ENCODE results near the gene TMEM252.

Gene TMEM252

GRCh38 chr9:68536876-68537615 lies 3.6 kb downstream of the TMEM252 start:
- H3K9me3 ChIP-seq (replicated peaks; ENCODE audit: low read length): no peaks in the 10 kb centered on the region
- no peaks in the 10 kb centered on the region for H3K4me1 ChIP-seq (ENCODE audit: control insufficient read depth, insufficient read depth, low read length)
- no peak overlapping the region for H3K4me3 ChIP-seq (ENCODE audit: low read length)
- no peak overlapping the region for H3K9ac ChIP-seq (ENCODE audit: low read depth, low read length)
- H3K27me3 ChIP-seq (ENCODE audit: control insufficient read depth, insufficient read depth, low read length): peaks cover 3% of the 10 kb centered on the region
- no peaks in the 10 kb centered on the region for H3K36me3 ChIP-seq (ENCODE audit: insufficient read depth, low read length)
- no peak overlapping the region for H3K4me2 ChIP-seq (ENCODE audit: low read length)

- Histone ChIP-seq H3K4me2 (ENCODE audit: low read length) (no peak overlapping the region), H3K36me3 (ENCODE audit: insufficient read depth, low read length) (no peaks in the 10 kb centered on the region)
Measured at GRCh38 chr9:68533678-68534077, 7.0 kb downstream of the TMEM252 start.

GRCh38 chr9:68532131-68532530 lies 8.6 kb downstream of the TMEM252 start:
- H3K4me3 ChIP-seq (ENCODE audit: low read length): no peak overlapping the region
- no peaks in the 10 kb centered on the region for H3K27me3 ChIP-seq (ENCODE audit: control insufficient read depth, insufficient read depth, low read length)

More at GRCh38 chr9:68533678-68534077, 7.0 kb downstream of the TMEM252 start:
- Histone ChIP-seq H3K4me3 (ENCODE audit: low read length) (no peak overlapping the region), H3K9ac (ENCODE audit: low read depth, low read length) (no peak overlapping the region), H3K4me1 (ENCODE audit: control insufficient read depth, insufficient read depth, low read length) (no peaks in the 10 kb centered on the region), H3K27me3 (ENCODE audit: control insufficient read depth, insufficient read depth, low read length) (no peaks in the 10 kb centered on the region), H3K9me3 (replicated peaks; ENCODE audit: low read length) (no peaks in the 10 kb centered on the region)

DNA sequence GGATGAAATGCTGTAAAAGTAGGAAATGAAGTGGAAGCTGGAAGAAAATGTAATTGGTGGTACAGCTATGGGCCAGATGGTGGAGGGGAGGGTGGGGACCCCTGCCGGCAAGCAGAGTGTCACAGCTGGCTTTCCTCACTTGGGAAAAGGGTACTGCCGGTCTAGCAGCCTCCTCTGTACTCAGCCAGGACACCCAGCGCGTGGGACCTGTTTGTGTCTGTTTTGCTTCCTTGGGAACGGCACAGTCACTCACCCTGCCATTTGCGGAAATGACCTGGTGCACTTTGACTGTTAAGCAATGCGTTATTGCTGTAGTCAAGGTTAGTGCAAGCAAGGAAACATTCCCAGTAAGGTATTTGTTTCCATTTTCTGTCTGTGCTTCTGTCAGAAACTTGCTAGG lies 10.1 kb downstream of the TMEM252 start:
- Histone ChIP-seq H3K4me1 (ENCODE audit: control insufficient read depth, insufficient read depth, low read length) (no peaks in the 10 kb centered on the region), H3K27me3 (ENCODE audit: control insufficient read depth, insufficient read depth, low read length) (no peaks in the 10 kb centered on the region), H3K9ac (ENCODE audit: low read depth, low read length) (no peak overlapping the region), H3K9me3 (replicated peaks; ENCODE audit: low read length) (no peaks in the 10 kb centered on the region), H3K36me3 (ENCODE audit: insufficient read depth, low read length) (no peaks in the 10 kb centered on the region), H3K4me2 (ENCODE audit: low read length) (no peak overlapping the region), H3K4me3 (ENCODE audit: low read length) (no peak overlapping the region)

More at GRCh38 chr9:68532131-68532530, 8.6 kb downstream of the TMEM252 start:
- no peaks in the 10 kb centered on the region for H3K4me1 ChIP-seq (ENCODE audit: control insufficient read depth, insufficient read depth, low read length)
- H3K9ac ChIP-seq (ENCODE audit: low read depth, low read length): no peak overlapping the region
- H3K36me3 ChIP-seq (ENCODE audit: insufficient read depth, low read length): no peaks in the 10 kb centered on the region
- H3K4me2 ChIP-seq (ENCODE audit: low read length): no peak overlapping the region
- no peaks in the 10 kb centered on the region for H3K9me3 ChIP-seq (replicated peaks; ENCODE audit: low read length)

- Histone ChIP-seq H3K4me1 (ENCODE audit: control insufficient read depth, insufficient read depth, low read length) (no peaks in the 10 kb centered on the region), H3K9ac (ENCODE audit: low read depth, low read length) (no peak overlapping the region), H3K36me3 (ENCODE audit: insufficient read depth, low read length) (no peaks in the 10 kb centered on the region), H3K4me2 (ENCODE audit: low read length) (no peak overlapping the region), H3K9me3 (replicated peaks; ENCODE audit: low read length) (no peaks in the 10 kb centered on the region), H3K27me3 (ENCODE audit: control insufficient read depth, insufficient read depth, low read length) (no peaks in the 10 kb centered on the region), H3K4me3 (ENCODE audit: low read length) (no peak overlapping the region)
Measured at GRCh38 chr9:68523367-68523936, 17.2 kb downstream of the TMEM252 start.

- Histone ChIP-seq H3K4me2 (ENCODE audit: low read length) (no peak overlapping the region), H3K9me3 (replicated peaks; ENCODE audit: low read length) (no peaks in the 10 kb centered on the region), H3K9ac (ENCODE audit: low read depth, low read length) (no peak overlapping the region), H3K4me1 (ENCODE audit: control insufficient read depth, insufficient read depth, low read length) (no peaks in the 10 kb centered on the region), H3K4me3 (ENCODE audit: low read length) (no peak overlapping the region), H3K36me3 (ENCODE audit: insufficient read depth, low read length) (no peaks in the 10 kb centered on the region), H3K27me3 (ENCODE audit: control insufficient read depth, insufficient read depth, low read length) (no peaks in the 10 kb centered on the region)
Measured at GRCh38 chr9:68522954-68523353, 17.7 kb downstream of the TMEM252 start.

DNA sequence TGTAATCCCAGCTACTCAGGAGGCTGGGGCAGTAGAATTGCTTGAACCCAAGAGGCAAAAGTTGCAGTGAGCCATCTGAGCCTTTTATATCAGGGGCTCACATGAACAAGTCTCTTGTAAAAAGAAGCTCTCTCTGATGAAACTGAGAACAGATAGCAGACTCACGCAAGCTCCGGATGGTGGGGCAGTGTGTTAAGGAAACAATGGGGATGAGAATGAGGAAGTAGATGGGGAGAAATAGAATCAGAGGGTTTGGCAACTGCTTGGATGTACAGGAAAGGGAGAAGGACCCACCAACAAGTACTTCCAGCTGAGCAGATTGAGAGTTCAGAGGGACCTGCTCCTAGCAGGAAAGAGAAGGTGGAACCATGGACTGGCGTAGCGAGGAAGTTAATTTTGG lies 18.6 kb downstream of the TMEM252 start:
- Histone ChIP-seq H3K4me2 (ENCODE audit: low read length) (no peak overlapping the region), H3K4me3 (ENCODE audit: low read length) (no peak overlapping the region), H3K27me3 (ENCODE audit: control insufficient read depth, insufficient read depth, low read length) (no peaks in the 10 kb centered on the region), H3K36me3 (ENCODE audit: insufficient read depth, low read length) (no peaks in the 10 kb centered on the region), H3K9me3 (replicated peaks; ENCODE audit: low read length) (no peaks in the 10 kb centered on the region), H3K4me1 (ENCODE audit: control insufficient read depth, insufficient read depth, low read length) (no peaks in the 10 kb centered on the region), H3K9ac (ENCODE audit: low read depth, low read length) (no peak overlapping the region)

GRCh38 chr9:68515326-68516017 lies 25.2 kb downstream of the TMEM252 start:
- H3K27me3 ChIP-seq (ENCODE audit: control insufficient read depth, insufficient read depth, low read length): no peaks in the 10 kb centered on the region
- H3K4me3 ChIP-seq (ENCODE audit: low read length): no peak overlapping the region
- H3K9ac ChIP-seq (ENCODE audit: low read depth, low read length): no peak overlapping the region
- no peak overlapping the region for H3K4me2 ChIP-seq (ENCODE audit: low read length)
- no peaks in the 10 kb centered on the region for H3K9me3 ChIP-seq (replicated peaks; ENCODE audit: low read length)
- H3K36me3 ChIP-seq (ENCODE audit: insufficient read depth, low read length): no peaks in the 10 kb centered on the region
- H3K4me1 ChIP-seq (ENCODE audit: control insufficient read depth, insufficient read depth, low read length): no peaks in the 10 kb centered on the region

DNA sequence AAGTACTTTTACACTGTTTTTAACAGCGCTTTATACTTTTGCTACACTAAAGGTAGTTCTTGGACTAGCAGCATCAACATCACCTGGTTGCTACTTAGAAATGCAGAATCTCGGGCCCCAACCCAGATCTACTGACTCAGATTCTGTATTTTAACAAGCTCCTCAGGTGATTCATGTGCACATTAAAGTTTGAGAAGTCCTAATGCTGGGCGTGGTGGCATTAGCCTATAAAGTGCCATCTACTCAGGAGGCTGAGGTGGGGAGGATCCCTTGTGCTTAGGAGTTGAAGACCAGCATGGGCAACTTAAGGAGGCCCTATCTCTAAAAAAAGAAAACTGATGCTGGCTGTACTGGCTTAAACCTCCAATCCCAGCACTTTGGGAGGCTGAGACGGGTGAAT lies 26.7 kb downstream of the TMEM252 start:
- no peak overlapping the region for H3K4me3 ChIP-seq (ENCODE audit: low read length)
- no peak overlapping the region for H3K9ac ChIP-seq (ENCODE audit: low read depth, low read length)
- H3K27me3 ChIP-seq (ENCODE audit: control insufficient read depth, insufficient read depth, low read length): no peaks in the 10 kb centered on the region
- H3K4me1 ChIP-seq (ENCODE audit: control insufficient read depth, insufficient read depth, low read length): no peaks in the 10 kb centered on the region
- no peak overlapping the region for H3K4me2 ChIP-seq (ENCODE audit: low read length)
- no peaks in the 10 kb centered on the region for H3K36me3 ChIP-seq (ENCODE audit: insufficient read depth, low read length)
- H3K9me3 ChIP-seq (replicated peaks; ENCODE audit: low read length): no peaks in the 10 kb centered on the region

- H3K27me3 ChIP-seq (ENCODE audit: control insufficient read depth, insufficient read depth, low read length): no peaks in the 10 kb centered on the region
- H3K4me3 ChIP-seq (ENCODE audit: low read length): no peak overlapping the region
- no peak overlapping the region for H3K4me2 ChIP-seq (ENCODE audit: low read length)
- no peaks in the 10 kb centered on the region for H3K36me3 ChIP-seq (ENCODE audit: insufficient read depth, low read length)
- H3K9ac ChIP-seq (ENCODE audit: low read depth, low read length): no peak overlapping the region
- H3K9me3 ChIP-seq (replicated peaks; ENCODE audit: low read length): no peaks in the 10 kb centered on the region
- H3K4me1 ChIP-seq (ENCODE audit: control insufficient read depth, insufficient read depth, low read length): no peaks in the 10 kb centered on the region
Measured at GRCh38 chr9:68513385-68513784, 27.3 kb downstream of the TMEM252 start.

GRCh38 chr9:68509689-68510088 lies 31.0 kb downstream of the TMEM252 start:
- Histone ChIP-seq H3K36me3 (ENCODE audit: insufficient read depth, low read length) (no peaks in the 10 kb centered on the region), H3K4me1 (ENCODE audit: control insufficient read depth, insufficient read depth, low read length) (no peaks in the 10 kb centered on the region), H3K9me3 (replicated peaks; ENCODE audit: low read length) (no peaks in the 10 kb centered on the region), H3K9ac (ENCODE audit: low read depth, low read length) (no peak overlapping the region), H3K4me3 (ENCODE audit: low read length) (no peak overlapping the region), H3K4me2 (ENCODE audit: low read length) (no peak overlapping the region), H3K27me3 (ENCODE audit: control insufficient read depth, insufficient read depth, low read length) (no peaks in the 10 kb centered on the region)
